Fibroblast of the aortic adventitia (primary cell): ENCODE measurements around the gene LRP2BP. TPM values are rescaled to one million over a fixed set of nuclear protein-coding genes. Genes with fewer than 3 reads are reported as not detected.
"Not testable (repeated sequence)": the region's sequence is repeated elsewhere in the genome, so short reads cannot be mapped to it uniquely, and the experiment has no call there.

Experiments
- DNase-seq: peaks from one replicate; pipeline ENCODE4 v3.0.0-alpha.2; 2010; ENCODE audit warnings: low read depth
- H3K4me3 ChIP-seq: 2 replicates; pipeline ENCODE4 v1.5.1; 2011; ENCODE audit warnings: low read depth, mild to moderate bottlenecking, control low read depth, low read length, moderate library complexity
- small RNA-seq: library from RNA; depleted of rRNA; stranded (forward); fragments of <200 nt; gene quantifications from one replicate; pipeline ENCODE3, GENCODE V24; 2012
- total RNA-seq: library from RNA; depleted of rRNA; stranded (reverse); fragments of >200 nt; gene quantifications from 2 replicates; pipeline ENCODE4 v1.2.3, GENCODE V29; 2012; ENCODE audit warnings: low replicate concordance
- TF ChIP-seq, protein P1 (sequence below): IDR thresholded peaks from 2 replicates; pipeline ENCODE4 v1.5.1; 2011; ENCODE audit warnings: mild to moderate bottlenecking, low read length, control low read depth, inconsistent platforms; ENCODE audit not compliant: insufficient read depth

LRP2BP gene
- total RNA-seq, 1 donor, result 0.63 TPM

DNA sequence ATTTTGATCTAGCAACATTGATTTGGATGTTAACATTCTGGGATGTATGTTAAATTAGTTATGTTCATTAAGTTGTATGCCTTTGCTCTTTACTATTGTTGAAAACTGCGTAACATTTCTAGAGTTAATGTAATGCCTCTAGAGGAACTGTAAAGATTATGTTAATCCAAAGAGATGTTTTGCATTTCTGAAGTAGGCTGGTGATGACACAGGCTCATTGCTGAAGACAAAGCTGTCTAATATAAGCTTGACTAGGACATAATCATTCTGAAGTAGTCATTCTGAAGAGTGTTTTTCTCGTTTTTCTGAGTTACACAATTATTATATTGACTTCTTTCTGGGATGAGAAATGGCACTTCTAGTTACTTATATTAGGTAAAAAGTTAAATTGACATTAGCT lies 72.9 kb downstream of the LRP2BP start:
- TF ChIP-seq, protein P1, sequence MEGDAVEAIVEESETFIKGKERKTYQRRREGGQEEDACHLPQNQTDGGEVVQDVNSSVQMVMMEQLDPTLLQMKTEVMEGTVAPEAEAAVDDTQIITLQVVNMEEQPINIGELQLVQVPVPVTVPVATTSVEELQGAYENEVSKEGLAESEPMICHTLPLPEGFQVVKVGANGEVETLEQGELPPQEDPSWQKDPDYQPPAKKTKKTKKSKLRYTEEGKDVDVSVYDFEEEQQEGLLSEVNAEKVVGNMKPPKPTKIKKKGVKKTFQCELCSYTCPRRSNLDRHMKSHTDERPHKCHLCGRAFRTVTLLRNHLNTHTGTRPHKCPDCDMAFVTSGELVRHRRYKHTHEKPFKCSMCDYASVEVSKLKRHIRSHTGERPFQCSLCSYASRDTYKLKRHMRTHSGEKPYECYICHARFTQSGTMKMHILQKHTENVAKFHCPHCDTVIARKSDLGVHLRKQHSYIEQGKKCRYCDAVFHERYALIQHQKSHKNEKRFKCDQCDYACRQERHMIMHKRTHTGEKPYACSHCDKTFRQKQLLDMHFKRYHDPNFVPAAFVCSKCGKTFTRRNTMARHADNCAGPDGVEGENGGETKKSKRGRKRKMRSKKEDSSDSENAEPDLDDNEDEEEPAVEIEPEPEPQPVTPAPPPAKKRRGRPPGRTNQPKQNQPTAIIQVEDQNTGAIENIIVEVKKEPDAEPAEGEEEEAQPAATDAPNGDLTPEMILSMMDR, result no peak

DNA sequence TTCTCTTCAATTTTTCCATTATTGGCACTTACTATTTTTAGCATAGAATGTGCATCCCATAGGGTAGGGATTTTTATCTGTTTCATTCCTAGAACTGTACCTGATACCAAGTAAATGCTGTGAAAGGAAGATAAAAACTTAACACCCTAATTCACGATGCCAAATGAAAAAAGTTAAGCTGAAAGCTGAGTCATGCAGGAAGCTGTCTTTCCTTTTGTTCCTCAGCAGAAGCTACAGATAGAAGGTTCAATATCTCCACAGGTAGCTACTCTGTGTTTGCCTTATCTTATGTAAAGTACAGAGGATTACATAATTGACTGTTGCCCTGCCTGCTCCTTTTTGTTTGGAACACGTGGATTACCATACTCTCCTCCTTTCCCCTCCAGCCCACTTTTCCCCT lies 77.0 kb downstream of the LRP2BP start:
- TF ChIP-seq, protein P1, result no peak
- DNase-seq, result no peak
- H3K4me3 ChIP-seq, result no peak overlapping the region

More for the DNA sequence above, 72.9 kb downstream of the LRP2BP start:
- no peak for DNase-seq
- H3K4me3 ChIP-seq, result no peak overlapping the region

DNA sequence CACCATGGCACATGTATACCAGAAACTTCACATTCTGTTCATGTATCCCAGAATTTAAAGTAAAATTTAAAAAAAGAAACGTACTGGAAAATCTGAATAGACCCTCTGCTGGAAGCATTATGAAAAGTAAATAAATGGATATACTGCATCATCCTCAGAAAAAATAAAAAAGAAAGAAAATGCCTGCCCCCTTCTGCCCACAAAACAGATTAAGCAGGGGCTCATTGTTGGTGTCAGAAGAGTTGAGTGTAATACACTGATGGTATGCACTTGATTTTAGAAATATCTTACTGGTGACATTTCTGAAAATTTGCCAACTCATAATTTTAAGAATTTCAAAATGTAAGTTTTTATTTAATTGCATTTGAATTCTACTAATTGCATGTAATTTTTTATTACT lies 77.8 kb downstream of the LRP2BP start:
- no peak overlapping the region for H3K4me3 ChIP-seq
- TF ChIP-seq, protein P1, result no peak
- DNase-seq, result no peak

DNA sequence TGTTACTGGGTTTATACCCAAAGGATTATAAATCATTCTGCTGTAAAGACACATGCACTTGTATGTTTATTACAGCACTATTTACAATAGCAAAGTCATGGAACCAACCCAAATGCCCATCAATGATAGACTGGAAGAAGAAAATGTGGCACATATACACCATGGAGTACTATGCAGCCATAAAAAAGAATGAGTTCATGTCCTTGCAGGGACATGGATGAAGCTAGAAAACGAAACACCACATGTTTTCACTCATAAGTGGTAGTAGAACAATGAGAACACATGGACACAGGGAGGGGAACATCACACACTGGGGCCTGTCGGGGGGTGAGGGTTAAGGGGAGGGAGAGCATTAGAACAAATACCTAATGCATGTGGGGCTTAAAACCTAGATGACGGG lies 78.3 kb downstream of the LRP2BP start:
- DNase-seq, H3K4me3 ChIP-seq: not testable (repeated sequence)

Small RNA genes within 50 kb of the gene (small RNA-seq; reads per million reads assigned to genes)
- gene RF00019, result not detected

Other genes with a start within 250 kb of the LRP2BP start
- gene CFAP97, start 191.9 kb downstream of the LRP2BP start, total RNA-seq, result 34.7 and 74.3 TPM in 2 replicates
- 27.5 and 102 TPM in 2 replicates for gene SNX25, start 186.3 kb downstream of the LRP2BP start, total RNA-seq
- 3.9 and 5.0 TPM in 2 replicates for gene ANKRD37, start 917 bp upstream of the LRP2BP start, total RNA-seq
- gene UFSP2, start 30.0 kb upstream of the LRP2BP start, total RNA-seq, result 26.3 and 53.5 TPM in 2 replicates
- 4.2 and 5.4 TPM in 2 replicates for gene CCDC110, start 75.8 kb upstream of the LRP2BP start, total RNA-seq
- gene PDLIM3, start 139.6 kb upstream of the LRP2BP start, total RNA-seq, result 3.0 and 10.1 TPM in 2 replicates